CD4-positive, alpha-beta T cell treated with Interleukin-6 at 100 ng/mL for 8 hours (primary cell): ENCODE measurements around the gene DPH7.
"Not testable (repeated sequence)": the region's sequence is repeated elsewhere in the genome, so short reads cannot be mapped to it uniquely, and the experiment has no call there.

ENCODE experiments used
- DNase-seq: peaks from one replicate; pipeline ENCODE4 v3.0.0-alpha.2; 2020; ENCODE audit warnings: mixed read lengths, low spot score

Gene DPH7

GRCh38 chr9:137545123-137545522 lies 33.6 kb downstream of the DPH7 start:
- no peak for DNase-seq

GRCh38 chr9:137544176-137544760 lies 34.5 kb downstream of the DPH7 start:
- no peak for DNase-seq

GRCh38 chr9:137543237-137543963 lies 35.3 kb downstream of the DPH7 start:
- DNase-seq: no peak

- DNase-seq: no peak
Observed at GRCh38 chr9:137542486-137542885, 36.2 kb downstream of the DPH7 start.

- no peak for DNase-seq
Observed at GRCh38 chr9:137540536-137540935, 38.2 kb downstream of the DPH7 start.

GRCh38 chr9:137538058-137538457 lies 40.7 kb downstream of the DPH7 start:
- no peak for DNase-seq

- DNase-seq: peak; percentile 20
Observed at GRCh38 chr9:137536594-137537131, 42.1 kb downstream of the DPH7 start.

GRCh38 chr9:137535120-137535428 lies 43.7 kb downstream of the DPH7 start:
- DNase-seq: no peak

DNA sequence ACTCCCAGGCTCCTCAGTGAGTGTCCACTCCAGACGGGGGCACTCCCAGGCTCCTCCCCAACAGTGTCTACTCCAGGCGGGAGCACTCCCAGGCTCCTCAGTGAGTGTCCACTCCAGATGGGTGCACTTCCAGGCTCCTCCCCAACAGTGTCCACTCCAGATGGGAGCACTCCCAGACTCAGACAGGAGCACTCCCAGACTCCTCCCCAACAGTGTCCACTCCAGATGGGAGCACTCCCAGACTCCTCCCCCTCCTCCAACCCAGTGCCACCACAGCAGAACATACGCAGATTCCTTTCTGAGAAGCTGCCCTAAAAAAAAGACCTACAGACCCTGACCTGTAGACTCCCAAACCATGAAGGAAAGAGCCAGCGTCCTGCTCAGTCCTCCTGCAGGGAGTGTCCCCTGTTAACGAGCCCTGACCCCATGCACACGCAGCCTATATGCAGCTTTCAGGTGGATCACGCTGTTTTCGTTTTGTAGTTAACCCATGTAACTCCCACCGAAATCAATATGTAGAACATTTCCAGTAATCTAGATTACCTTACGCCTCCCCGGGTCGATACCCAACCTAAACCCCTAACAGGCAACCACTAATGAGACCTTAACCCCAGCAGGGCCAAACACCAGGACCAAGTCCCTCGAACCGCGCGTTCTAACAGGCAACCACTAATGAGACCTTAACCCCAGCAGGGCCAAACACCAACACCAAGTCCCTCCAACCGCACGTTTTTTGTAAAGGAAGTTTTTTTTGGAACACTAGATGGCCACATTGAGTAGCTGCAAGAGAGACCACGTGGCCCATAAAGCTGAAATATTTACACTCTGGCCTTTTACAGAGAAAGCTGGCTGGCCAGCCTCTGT lies 44.2 kb downstream of the DPH7 start:
- DNase-seq: peak; percentile 22

DNA sequence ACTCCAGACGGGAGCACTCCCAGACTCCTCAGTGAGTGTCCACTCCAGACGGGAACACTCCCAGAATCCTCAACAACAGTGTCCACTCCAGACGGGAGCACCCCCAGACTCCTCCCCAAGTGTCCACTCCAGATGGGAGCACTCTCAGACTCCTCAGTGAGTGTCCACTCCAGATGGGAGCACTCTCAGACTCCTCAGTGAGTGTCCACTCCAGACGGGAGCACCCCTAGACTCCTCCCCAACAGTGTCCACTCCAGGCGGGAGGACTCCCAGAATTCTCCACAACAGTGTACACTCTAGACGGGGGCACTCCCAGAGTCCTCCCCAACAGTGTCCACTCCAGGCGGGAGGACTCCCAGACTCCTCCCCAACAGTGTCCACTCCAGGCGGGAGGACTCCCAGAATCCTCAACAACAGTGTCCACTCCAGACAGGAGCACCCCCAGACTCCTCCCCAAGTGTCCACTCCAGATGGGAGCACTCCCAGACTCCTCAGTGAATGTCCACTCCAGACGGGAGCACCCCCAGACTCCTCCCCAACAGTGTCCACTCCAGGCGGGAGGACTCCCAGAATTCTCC lies 45.7 kb downstream of the DPH7 start:
- DNase-seq: not testable (repeated sequence)

DNA sequence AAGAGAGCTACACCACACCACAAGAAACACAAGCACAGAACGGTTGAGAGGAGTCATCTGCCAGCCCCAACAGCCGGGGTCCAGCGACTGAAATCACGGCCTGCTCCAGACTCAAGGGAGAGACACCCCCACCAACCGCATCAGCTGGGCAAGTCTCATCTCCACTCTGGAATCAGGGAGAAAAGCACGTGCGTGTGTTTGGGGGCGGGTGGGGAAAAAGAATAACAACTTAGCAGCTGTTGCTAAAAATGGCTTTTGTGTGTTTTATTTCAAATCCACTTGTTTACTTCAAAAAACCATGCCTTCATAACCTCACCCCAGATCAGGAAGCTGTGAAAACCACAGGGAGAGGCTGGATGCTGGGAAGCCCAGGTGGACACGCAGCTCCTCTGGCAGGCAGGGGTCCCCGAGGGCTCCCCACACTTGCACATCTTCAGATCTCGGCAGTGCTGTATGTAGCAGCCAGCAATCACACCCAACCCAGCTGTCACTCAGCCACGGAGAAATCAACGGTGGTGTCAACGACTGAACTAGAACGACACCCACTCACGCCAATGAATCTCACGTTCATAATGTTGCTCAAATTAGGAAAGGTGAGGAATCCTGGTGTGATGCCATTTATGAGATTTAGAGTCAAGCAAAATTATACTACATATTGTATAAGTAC lies 47.5 kb downstream of the DPH7 start:
- no peak for DNase-seq

DNA sequence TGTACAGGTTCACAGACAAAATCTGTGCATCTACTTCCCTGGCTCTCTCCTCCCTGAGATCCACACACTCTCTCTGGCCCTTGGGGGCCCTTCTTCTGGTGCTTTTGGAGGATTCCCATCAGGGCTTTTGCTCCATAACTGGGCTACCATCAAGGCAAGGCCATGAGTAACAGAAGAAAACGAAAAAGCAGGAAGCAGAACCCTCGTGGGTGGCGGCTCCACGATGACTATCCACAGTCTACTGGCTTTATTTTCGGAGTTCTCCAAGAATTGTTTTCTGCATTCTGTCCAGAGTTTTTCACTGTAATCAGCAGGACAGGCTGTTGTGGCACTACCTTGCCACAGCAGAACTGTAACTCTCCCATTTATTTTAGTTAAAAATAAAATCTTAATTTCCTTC lies 48.4 kb downstream of the DPH7 start:
- DNase-seq: no peak

GRCh38 chr9:137524981-137525317 lies 53.8 kb downstream of the DPH7 start:
- DNase-seq: no peak

DNA sequence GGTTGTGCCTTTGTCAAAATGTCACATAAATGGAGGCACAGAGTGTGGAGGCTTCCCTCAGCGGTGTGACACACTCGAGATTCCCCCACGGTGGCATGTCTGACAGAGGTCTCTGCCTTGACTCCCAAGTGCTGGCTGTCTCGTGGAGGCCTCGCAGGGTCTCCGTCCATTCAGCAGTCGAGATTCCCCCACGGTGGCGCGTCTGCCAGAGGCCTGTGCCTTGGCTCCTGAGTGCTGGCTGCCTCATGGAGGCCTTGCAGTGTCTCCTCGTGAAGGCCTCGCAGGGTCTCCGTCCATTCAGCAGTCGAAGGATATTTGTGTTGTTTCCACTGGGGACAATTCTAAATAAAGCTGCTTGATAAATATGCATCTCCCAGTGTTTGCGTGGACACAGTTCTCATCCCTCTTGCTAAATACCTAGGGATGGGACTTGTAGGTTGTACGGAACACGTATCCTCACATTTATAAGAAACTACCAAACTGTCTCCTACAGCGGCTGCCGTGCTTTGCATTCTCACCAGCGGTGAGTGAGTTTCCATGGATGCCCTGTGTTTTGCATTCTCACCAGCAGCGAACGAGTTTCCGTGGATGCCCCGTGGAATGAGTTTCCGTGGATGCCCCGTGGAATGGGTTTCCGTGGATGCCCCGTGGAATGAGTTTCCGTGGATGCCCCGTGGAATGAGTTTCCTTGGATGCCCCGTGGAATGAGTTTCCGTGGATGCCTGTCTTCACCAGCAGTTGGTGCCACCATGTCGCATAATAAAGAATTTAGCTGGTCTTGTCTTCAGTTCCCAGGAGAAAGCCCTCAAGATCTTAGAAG lies 54.4 kb downstream of the DPH7 start:
- DNase-seq: no peak

GRCh38 chr9:137522746-137523455 lies 55.8 kb downstream of the DPH7 start:
- no peak for DNase-seq

GRCh38 chr9:137521405-137521985 lies 57.2 kb downstream of the DPH7 start:
- DNase-seq: no peak

DNA sequence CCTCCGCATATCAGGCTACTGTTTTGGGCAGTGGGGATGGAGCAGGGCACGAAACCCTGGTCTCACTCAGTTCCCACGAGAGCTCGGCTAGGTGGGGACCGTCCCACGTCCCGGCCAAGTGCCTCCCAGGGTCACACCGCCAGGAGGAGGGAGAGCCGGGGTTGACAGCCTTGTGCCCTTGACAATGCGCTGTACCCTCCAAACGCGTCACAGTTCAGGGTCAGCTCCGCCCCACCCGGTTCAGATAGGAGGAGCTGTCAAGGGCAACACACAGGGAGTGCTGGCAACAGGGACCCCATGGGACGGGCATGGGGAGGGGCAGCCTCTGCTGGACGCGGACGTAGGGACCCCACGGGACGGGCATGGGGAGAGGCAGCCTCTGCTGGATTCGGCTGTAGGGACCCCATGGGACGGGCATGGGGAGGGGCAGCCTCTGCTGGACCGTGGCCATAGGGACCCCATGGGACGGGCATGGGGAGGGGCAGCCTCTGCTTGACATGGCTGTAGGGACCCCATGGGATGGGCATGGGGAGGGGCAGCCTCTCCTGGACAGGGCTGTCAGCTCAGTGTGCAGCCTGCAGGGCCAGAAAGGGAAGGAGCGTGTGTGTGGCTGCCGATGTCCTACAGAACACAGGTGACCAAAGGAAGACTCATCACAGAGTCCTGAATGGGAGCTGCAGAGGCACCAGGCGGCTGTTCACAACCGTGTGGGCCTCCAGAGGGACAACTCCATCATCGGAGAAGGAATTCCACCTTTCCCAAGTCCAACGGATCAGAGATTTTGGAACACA lies 57.9 kb downstream of the DPH7 start:
- DNase-seq: no peak

GRCh38 chr9:137519553-137519952 lies 59.2 kb downstream of the DPH7 start:
- no peak for DNase-seq
